ENCODE data around the gene SGF29. TPM values are rescaled to one million over a fixed set of nuclear protein-coding genes. Genes with fewer than 3 reads are reported as not detected.

Gene SGF29
- total and polyA plus RNA-seq, 10 donors = 22.9 to 35.1 (median 27.5) TPM

DNA sequence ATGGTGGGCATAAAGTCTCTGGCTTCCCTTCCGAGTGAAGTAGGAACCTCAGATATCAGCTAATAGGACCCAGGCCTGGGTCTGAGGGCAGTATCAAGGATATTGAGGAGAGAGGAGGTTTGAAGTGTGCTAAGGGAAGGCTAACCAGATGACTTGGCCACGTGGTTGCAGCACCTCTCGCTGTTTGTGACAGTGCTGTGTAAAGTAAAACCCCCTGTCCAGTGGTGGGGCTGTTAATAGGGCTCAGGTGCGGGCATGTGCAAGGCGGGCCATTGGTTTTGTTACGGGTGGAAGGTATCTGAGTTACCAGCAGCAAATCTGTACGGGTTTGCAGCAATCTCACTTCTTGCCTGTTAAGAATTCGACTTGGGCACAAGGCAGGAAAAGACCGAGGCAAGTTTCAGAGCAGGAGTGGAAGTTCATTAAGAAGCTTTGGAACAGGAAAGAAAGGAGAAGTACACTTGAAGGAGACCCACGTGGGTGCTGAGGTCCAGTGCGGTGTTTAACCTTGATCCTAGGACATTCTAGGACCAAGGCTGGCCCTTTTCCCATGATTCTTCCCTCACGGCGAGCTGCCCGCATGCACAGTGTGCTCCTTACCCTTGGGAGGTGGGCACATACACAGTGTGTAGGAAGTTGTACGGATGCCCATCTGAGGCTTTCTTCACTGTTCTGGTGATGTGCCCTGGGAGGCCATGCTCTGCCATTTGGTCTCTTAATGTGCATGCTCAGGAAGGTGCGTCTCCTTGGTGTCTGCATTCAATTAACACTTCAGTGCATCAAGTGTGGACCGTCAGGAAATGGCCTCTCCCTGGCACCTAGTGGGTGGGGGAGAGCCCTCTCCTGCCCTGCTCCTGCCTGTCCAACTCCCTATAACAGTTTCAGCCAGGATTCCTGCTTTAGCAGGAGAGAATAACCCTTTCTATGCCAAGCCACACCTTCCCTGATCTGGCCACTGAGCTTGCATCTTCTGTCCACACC lies 20.3 kb downstream of the SGF29 start:
- WGBS, 5 donors = 69 to 77% (median 73%) methylated on average over 17 of the region's 17 CpGs
- no peaks in the 10 kb centered on the region for H3K27me3 ChIP-seq (replicated peaks in 1 of 7)
- H3K4me3 ChIP-seq = no peak overlapping the region
- TF ChIP-seq POLR2A (IDR thresholded peaks at IDR 0.05) (no peak), POLR2AphosphoS5 (IDR thresholded peaks at IDR 0.05) (no peak)
- TF ChIP-seq, protein P1, sequence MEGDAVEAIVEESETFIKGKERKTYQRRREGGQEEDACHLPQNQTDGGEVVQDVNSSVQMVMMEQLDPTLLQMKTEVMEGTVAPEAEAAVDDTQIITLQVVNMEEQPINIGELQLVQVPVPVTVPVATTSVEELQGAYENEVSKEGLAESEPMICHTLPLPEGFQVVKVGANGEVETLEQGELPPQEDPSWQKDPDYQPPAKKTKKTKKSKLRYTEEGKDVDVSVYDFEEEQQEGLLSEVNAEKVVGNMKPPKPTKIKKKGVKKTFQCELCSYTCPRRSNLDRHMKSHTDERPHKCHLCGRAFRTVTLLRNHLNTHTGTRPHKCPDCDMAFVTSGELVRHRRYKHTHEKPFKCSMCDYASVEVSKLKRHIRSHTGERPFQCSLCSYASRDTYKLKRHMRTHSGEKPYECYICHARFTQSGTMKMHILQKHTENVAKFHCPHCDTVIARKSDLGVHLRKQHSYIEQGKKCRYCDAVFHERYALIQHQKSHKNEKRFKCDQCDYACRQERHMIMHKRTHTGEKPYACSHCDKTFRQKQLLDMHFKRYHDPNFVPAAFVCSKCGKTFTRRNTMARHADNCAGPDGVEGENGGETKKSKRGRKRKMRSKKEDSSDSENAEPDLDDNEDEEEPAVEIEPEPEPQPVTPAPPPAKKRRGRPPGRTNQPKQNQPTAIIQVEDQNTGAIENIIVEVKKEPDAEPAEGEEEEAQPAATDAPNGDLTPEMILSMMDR (IDR thresholded peaks at IDR 0.05 in 8 of 11, conservative IDR thresholded peaks at IDR 0.05 in 3 of 11) = no peak
- no peak for DNase-seq
- H3K9me3 ChIP-seq = no peaks in the 10 kb centered on the region
- intact Hi-C loops (cut with DNase I; ENCODE audit: low total_unique reads) = no loop called here
- peaks cover 0 to 31% (median 19%) of the 10 kb centered on the region in 6 donors for H3K4me1 ChIP-seq
- peaks cover 0 to 20% (median 0%) of the 10 kb centered on the region in 6 donors for H3K36me3 ChIP-seq
- H3K27ac ChIP-seq = peak overlapping the region in 4 of 8 donors; percentile 29 to 52 (median 46)

DNA sequence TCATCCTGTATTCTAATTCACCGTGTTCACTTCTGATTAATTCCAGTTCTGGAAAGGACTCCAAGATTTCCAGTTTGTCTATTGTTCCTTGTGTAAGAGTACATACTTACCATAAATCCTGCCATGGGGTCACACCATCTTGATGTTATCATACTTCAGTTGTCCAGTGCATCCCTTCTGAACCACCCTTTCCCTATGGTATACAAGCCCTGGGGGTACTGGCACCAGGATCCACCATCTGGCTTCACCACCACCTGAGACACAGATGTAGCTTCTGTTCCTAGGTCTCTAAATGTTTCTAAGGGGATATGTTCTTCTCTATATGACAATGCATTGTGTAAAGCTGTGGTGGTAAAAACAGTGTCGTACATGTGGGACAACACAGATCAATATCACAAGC lies 21.2 kb downstream of the SGF29 start:
- Histone ChIP-seq H3K27ac (no peak overlapping the region), H3K4me1 (peaks cover 0 to 31% (median 19%) of the 10 kb centered on the region in 6 donors), H3K27me3 (replicated peaks in 1 of 7) (no peaks in the 10 kb centered on the region), H3K36me3 (peaks cover 0 to 25% (median 0%) of the 10 kb centered on the region in 6 donors), H3K4me3 (no peak overlapping the region), H3K9me3 (no peaks in the 10 kb centered on the region)
- 95 to 100% (median 97%) methylated on average over 2 of the region's 2 CpGs for WGBS, 5 donors
- intact Hi-C loops (cut with DNase I; ENCODE audit: low total_unique reads) = no loop called here
- TF ChIP-seq, protein P1 (IDR thresholded peaks at IDR 0.05 in 8 of 11, conservative IDR thresholded peaks at IDR 0.05 in 3 of 11) = no peak
- TF ChIP-seq POLR2AphosphoS5 (IDR thresholded peaks at IDR 0.05) = no peak
- TF ChIP-seq POLR2A (IDR thresholded peaks at IDR 0.05) = no peak
- DNase-seq = no peak

GRCh38 chr16:28575446-28576109 lies 21.9 kb downstream of the SGF29 start:
- Histone ChIP-seq H3K36me3 (peaks cover 0 to 32% (median 0%) of the 10 kb centered on the region in 6 donors), H3K9me3 (no peaks in the 10 kb centered on the region), H3K4me1 (peaks cover 0 to 31% (median 19%) of the 10 kb centered on the region in 6 donors), H3K27me3 (replicated peaks in 1 of 7) (no peaks in the 10 kb centered on the region), H3K4me3 (no peak overlapping the region), H3K27ac (no peak overlapping the region)
- 96 to 98% (median 96%) methylated on average over 8 of the region's 8 CpGs for WGBS, 5 donors
- TF ChIP-seq POLR2AphosphoS5 (IDR thresholded peaks at IDR 0.05) = no peak
- TF ChIP-seq POLR2A (IDR thresholded peaks at IDR 0.05) = no peak
- TF ChIP-seq, protein P1 (IDR thresholded peaks at IDR 0.05 in 8 of 11, conservative IDR thresholded peaks at IDR 0.05 in 3 of 11) = no peak
- DNase-seq = no peak
- intact Hi-C loops (cut with DNase I; ENCODE audit: low total_unique reads) = no loop called here

Measured in spleen (tissue), 11 donors.